Measurements from ENCODE around the gene TSPAN7. TPM values are rescaled to one million over a fixed set of nuclear protein-coding genes. Genes with fewer than 3 reads are reported as not detected.

TSPAN7 gene
- total and polyA plus RNA-seq, 2 donors (not counting 1 experiment from before 2014, with no cell fraction given), result 0.07 to 0.32 TPM

DNA sequence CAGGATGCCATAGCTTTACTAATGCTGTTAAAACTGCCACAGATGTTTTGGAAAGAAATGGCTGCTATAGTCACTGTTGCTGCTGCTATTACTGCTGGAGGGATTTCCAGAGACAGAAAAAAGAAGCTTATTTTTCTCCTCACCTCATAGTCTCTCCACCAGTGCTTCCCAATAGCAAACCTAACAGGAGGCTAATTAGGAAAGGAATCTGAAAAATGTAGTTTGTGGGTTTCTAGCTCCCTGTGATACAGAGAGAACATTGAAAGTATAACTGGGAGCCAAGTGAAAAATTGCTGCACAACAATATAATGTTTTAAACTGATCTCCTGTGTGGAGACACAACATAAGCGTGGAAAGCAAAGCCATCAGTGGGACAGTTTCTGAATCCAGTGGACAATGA lies 8.6 kb upstream of the TSPAN7 start:
- Histone ChIP-seq H3K4me2 (replicated peaks; ENCODE audit: low read depth, low read length, poor library complexity, severe bottlenecking) (no peak overlapping the region), H3K27ac (ENCODE audit: low read length in 2 of 2) (no peak overlapping the region), H3K9me3 (ENCODE audit: control extremely low read depth in 1 of 3, control insufficient read depth in 2 of 3, insufficient read depth in 1 of 3, low read length in 2 of 3) (no peaks in the 10 kb centered on the region), H3K36me3 (replicated peaks in 1 of 2; ENCODE audit: control extremely low read depth in 1 of 2, control insufficient read depth in 1 of 2, extremely low read depth in 1 of 2, insufficient read depth in 2 of 2, low read length in 1 of 2) (no peaks in the 10 kb centered on the region), H4K20me1 (ENCODE audit: control insufficient read depth, insufficient read depth, low read length, poor library complexity, severe bottlenecking) (no peaks in the 10 kb centered on the region), H3K4me3 (ENCODE audit: control extremely low read depth in 1 of 5, extremely low read depth in 1 of 5, insufficient read depth in 1 of 5, low read depth in 2 of 5, low read length in 4 of 5) (no peak overlapping the region), H3K79me2 (ENCODE audit: control insufficient read depth, insufficient read depth, low read length) (no peaks in the 10 kb centered on the region), H3K4me1 (ENCODE audit: control insufficient read depth in 2 of 2, insufficient read depth in 2 of 2, low read length in 2 of 2) (no peaks in the 10 kb centered on the region), H2AFZ (ENCODE audit: insufficient read depth, low read depth, low read length, poor library complexity, severe bottlenecking) (no peak overlapping the region), H3K9ac (ENCODE audit: low read length) (no peak overlapping the region), H3K27me3 (replicated peaks in 1 of 4; ENCODE audit: control extremely low read depth in 1 of 4, control insufficient read depth in 3 of 4, insufficient read depth in 4 of 4, low read length in 3 of 4) (no peaks in the 10 kb centered on the region)
- TF ChIP-seq, protein P1, sequence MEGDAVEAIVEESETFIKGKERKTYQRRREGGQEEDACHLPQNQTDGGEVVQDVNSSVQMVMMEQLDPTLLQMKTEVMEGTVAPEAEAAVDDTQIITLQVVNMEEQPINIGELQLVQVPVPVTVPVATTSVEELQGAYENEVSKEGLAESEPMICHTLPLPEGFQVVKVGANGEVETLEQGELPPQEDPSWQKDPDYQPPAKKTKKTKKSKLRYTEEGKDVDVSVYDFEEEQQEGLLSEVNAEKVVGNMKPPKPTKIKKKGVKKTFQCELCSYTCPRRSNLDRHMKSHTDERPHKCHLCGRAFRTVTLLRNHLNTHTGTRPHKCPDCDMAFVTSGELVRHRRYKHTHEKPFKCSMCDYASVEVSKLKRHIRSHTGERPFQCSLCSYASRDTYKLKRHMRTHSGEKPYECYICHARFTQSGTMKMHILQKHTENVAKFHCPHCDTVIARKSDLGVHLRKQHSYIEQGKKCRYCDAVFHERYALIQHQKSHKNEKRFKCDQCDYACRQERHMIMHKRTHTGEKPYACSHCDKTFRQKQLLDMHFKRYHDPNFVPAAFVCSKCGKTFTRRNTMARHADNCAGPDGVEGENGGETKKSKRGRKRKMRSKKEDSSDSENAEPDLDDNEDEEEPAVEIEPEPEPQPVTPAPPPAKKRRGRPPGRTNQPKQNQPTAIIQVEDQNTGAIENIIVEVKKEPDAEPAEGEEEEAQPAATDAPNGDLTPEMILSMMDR (IDR thresholded peaks at IDR 0.05), result no peak
- no peak for TF ChIP-seq EZH2 (IDR thresholded peaks at IDR 0.05; ENCODE audit: borderline replicate concordance, insufficient read depth, low read depth, low read length, poor library complexity, severe bottlenecking)
- H3K27ac Mint-ChIP-seq, result no peak overlapping the region
- no peak for ATAC-seq (ENCODE audit: low read depth)
- no CpG with 5 or more reads among the region's 1 CpG for WGBS (ENCODE audit: insufficient coverage)
- DNase-seq, result no peak
- no peaks in the 10 kb centered on the region for H3K27me3 Mint-ChIP-seq
- no peaks in the 10 kb centered on the region for H3K4me1 Mint-ChIP-seq
- ChIA-PET CTCF (no interaction called here), POLR2A (no interaction called here)
- intact Hi-C loops (cut with micrococcal nuclease), result no loop called here
- no peak overlapping the region for H3K4me3 Mint-ChIP-seq
- H3K9me3 Mint-ChIP-seq (ENCODE audit: insufficient read depth), result no peaks in the 10 kb centered on the region

DNA sequence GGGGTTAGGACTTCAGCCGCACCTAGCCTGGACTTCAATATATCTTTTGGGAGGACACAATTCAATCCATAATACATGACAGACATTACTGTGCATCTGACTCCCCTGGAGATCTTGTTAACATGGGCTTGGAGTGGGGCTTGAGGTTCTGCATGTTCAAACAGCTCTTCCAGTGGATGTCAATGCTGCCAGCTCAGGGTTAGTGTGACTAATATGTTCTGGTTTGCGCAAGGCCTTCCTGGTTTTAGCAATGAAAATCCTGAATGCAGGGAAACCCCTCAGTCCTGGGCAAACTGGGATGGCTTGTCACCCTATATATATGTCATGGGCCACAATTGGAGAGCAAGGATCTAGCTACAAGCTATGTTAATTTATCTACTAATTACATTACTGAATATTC lies 2.7 kb upstream of the TSPAN7 start:
- H3K9me3 ChIP-seq (ENCODE audit: control extremely low read depth in 1 of 3, control insufficient read depth in 2 of 3, insufficient read depth in 1 of 3, low read length in 2 of 3), result no peaks in the 10 kb centered on the region
- Mint-ChIP-seq H3K27ac (no peak overlapping the region), H3K27me3 (peaks cover 2% of the 10 kb centered on the region), H3K9me3 (ENCODE audit: insufficient read depth) (no peaks in the 10 kb centered on the region), H3K4me3 (no peak overlapping the region), H3K4me1 (peaks cover 7% of the 10 kb centered on the region)
- CTCF ChIA-PET, result no interaction called here
- no peak for DNase-seq
- peaks cover 0 to 5% (median 1%) of the 10 kb centered on the region in 4 experiments for H3K27me3 ChIP-seq (replicated peaks in 1 of 4; ENCODE audit: control extremely low read depth in 1 of 4, control insufficient read depth in 3 of 4, insufficient read depth in 4 of 4, low read length in 3 of 4)
- no peaks in the 10 kb centered on the region for H4K20me1 ChIP-seq (ENCODE audit: control insufficient read depth, insufficient read depth, low read length, poor library complexity, severe bottlenecking)
- no peak overlapping the region for H2AFZ ChIP-seq (ENCODE audit: insufficient read depth, low read depth, low read length, poor library complexity, severe bottlenecking)
- TF ChIP-seq, protein P1 (IDR thresholded peaks at IDR 0.05), result no peak
- TF ChIP-seq EZH2 (IDR thresholded peaks at IDR 0.05; ENCODE audit: borderline replicate concordance, insufficient read depth, low read depth, low read length, poor library complexity, severe bottlenecking), result no peak
- H3K4me2 ChIP-seq (replicated peaks; ENCODE audit: low read depth, low read length, poor library complexity, severe bottlenecking), result no peak overlapping the region
- POLR2A ChIA-PET, result no interaction called here
- H3K4me3 ChIP-seq (ENCODE audit: control extremely low read depth in 1 of 5, extremely low read depth in 1 of 5, insufficient read depth in 1 of 5, low read depth in 2 of 5, low read length in 4 of 5), result no peak overlapping the region
- WGBS (ENCODE audit: insufficient coverage), result 80% methylated on average over 1 of the region's 2 CpGs
- H3K79me2 ChIP-seq (ENCODE audit: control insufficient read depth, insufficient read depth, low read length), result no peaks in the 10 kb centered on the region
- no peak overlapping the region for H3K27ac ChIP-seq (ENCODE audit: low read length in 2 of 2)
- no peak for ATAC-seq (ENCODE audit: low read depth)
- no peak overlapping the region for H3K9ac ChIP-seq (ENCODE audit: low read length)
- H3K4me1 ChIP-seq (ENCODE audit: control insufficient read depth in 2 of 2, insufficient read depth in 2 of 2, low read length in 2 of 2), result peaks cover 5 to 18% of the 10 kb centered on the region in 2 donors
- intact Hi-C loops (cut with micrococcal nuclease), result no loop called here
- H3K36me3 ChIP-seq (replicated peaks in 1 of 2; ENCODE audit: control extremely low read depth in 1 of 2, control insufficient read depth in 1 of 2, extremely low read depth in 1 of 2, insufficient read depth in 2 of 2, low read length in 1 of 2), result no peaks in the 10 kb centered on the region

Measured in B cell (primary cell).